ENCODE data around the gene ZSCAN31. TPM values are rescaled to one million over a fixed set of nuclear protein-coding genes. Genes with fewer than 3 reads are reported as not detected.

Gene ZSCAN31
- 11.3 TPM for total RNA-seq

- DNase-seq (ENCODE audit: extremely low spot score in 2 of 2) = peak in 1 of 2 donors; percentile 99
- Histone ChIP-seq H3K27me3 (no peaks in the 10 kb centered on the region), H3K36me3 (no peaks in the 10 kb centered on the region), H3K27ac (peak within 1 kb of the TSS; percentile 97), H3K4me3 (peak within 1 kb of the TSS; percentile 68 to 73), H3K9me3 (no peaks in the 10 kb centered on the region), H3K4me1 (peaks cover 18% of the 10 kb centered on the region)
- TF ChIP-seq POLR2A (IDR thresholded peaks at IDR 0.05) = peak in 1 of 2 donors; percentile 60
- TF ChIP-seq POLR2AphosphoS5 (IDR thresholded peaks at IDR 0.05; ENCODE audit: insufficient read depth in 1 of 2, low read depth in 1 of 2) = peak; percentile 89 to 96
- TF ChIP-seq CTCF (IDR thresholded peaks at IDR 0.05) = peak in 1 of 3 experiments; percentile 18
- intact Hi-C loops (cut with DNase I) = no loop called here
Measured at GRCh38 chr6:28335564-28336283, at the start of gene ZSCAN31. Gene ZSCAN31 (minus strand): TSS chr6:28336148. CDS start chr6:28329683, 6,465 bp downstream.

- intact Hi-C loops (cut with DNase I) = no loop called here
- peaks cover 8% of the 10 kb centered on the region for H3K4me1 ChIP-seq
Measured at GRCh38 chr6:28384143-28384533, 48.2 kb upstream of the ZSCAN31 start.

DNA sequence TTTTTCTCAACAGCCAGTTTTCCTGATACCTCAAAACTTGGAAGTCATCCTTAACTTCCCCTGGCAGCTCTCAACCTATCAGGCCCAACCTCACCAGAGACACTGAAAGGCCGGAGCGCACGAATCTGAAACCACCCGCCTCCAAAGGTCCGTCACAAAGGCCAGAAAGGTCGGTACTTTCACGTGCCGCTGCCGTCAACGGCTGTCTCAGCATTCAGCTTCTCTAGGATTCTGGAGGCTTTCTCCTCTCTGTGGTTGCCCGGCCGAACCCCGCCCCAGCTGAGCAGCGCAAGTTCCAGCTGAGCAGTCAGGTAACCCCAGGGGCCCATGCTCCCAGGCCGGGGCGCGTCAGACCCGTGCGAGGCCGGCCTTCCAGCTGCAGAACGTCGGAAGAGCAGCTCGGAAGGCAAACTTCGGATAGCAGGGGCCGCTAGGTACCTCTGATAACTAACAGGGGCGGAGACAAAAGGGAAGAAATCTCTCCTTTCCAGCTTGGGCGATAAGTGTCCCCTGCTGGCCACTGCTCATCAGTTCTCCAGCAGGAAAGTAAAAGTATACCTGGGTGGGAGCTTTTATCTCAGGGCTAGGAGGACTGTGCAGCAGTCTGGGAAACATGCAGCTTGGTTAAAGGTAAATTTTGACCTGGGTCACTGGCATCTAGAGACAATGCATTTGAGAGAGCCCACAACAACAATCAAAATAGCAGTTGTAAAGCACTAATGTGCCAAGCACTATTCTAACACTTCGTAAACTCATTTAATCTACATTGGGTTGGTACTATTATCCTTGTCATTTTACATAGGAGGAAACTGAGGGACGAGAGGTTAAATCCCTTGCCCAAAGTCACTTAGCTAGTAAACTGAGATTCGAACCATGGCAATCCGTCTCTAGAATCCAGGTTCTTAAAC lies 47.5 kb upstream of the ZSCAN31 start:
- peaks cover 0 to 26% of the 10 kb centered on the region in 2 donors for H3K36me3 ChIP-seq
- peak overlapping the region; percentile 42 to 49 for H3K4me3 ChIP-seq
- peak overlapping the region; percentile 58 for H3K27ac ChIP-seq
- intact Hi-C loops (cut with DNase I) = no loop called here
- H3K9me3 ChIP-seq = no peaks in the 10 kb centered on the region
- H3K4me1 ChIP-seq = peaks cover 8% of the 10 kb centered on the region
- DNase-seq (ENCODE audit: extremely low spot score in 2 of 2) = no peak
- TF ChIP-seq CTCF (IDR thresholded peaks at IDR 0.05) (peak in 1 of 3 experiments; percentile 21), POLR2A (IDR thresholded peaks at IDR 0.05) (no peak), POLR2AphosphoS5 (IDR thresholded peaks at IDR 0.05; ENCODE audit: insufficient read depth in 1 of 2, low read depth in 1 of 2) (peak; percentile 66 to 77)
- H3K27me3 ChIP-seq = no peaks in the 10 kb centered on the region

More at GRCh38 chr6:28384143-28384533, 48.2 kb upstream of the ZSCAN31 start:
- no peak overlapping the region for H3K4me3 ChIP-seq
- DNase-seq (ENCODE audit: extremely low spot score in 2 of 2) = no peak
- no peak for TF ChIP-seq CTCF (IDR thresholded peaks at IDR 0.05)
- no peak for TF ChIP-seq POLR2AphosphoS5 (IDR thresholded peaks at IDR 0.05; ENCODE audit: insufficient read depth in 1 of 2, low read depth in 1 of 2)
- TF ChIP-seq POLR2A (IDR thresholded peaks at IDR 0.05) = no peak
- no peak overlapping the region for H3K27ac ChIP-seq
- H3K36me3 ChIP-seq = peaks cover 0 to 32% of the 10 kb centered on the region in 2 donors
- H3K9me3 ChIP-seq = no peaks in the 10 kb centered on the region
- H3K27me3 ChIP-seq = no peaks in the 10 kb centered on the region

- intact Hi-C loops (cut with DNase I) = no loop called here
- no peaks in the 10 kb centered on the region for H3K9me3 ChIP-seq
- DNase-seq (ENCODE audit: extremely low spot score in 2 of 2) = no peak
- H3K36me3 ChIP-seq = peaks cover 0 to 25% of the 10 kb centered on the region in 2 donors
- H3K4me3 ChIP-seq = no peak overlapping the region
- H3K27me3 ChIP-seq = no peaks in the 10 kb centered on the region
- no peak for TF ChIP-seq POLR2A (IDR thresholded peaks at IDR 0.05)
- no peak for TF ChIP-seq POLR2AphosphoS5 (IDR thresholded peaks at IDR 0.05; ENCODE audit: insufficient read depth in 1 of 2, low read depth in 1 of 2)
- no peak for TF ChIP-seq CTCF (IDR thresholded peaks at IDR 0.05)
- H3K27ac ChIP-seq = no peak overlapping the region
- H3K4me1 ChIP-seq = peaks cover 8% of the 10 kb centered on the region
Measured at GRCh38 chr6:28380381-28380780, 44.4 kb upstream of the ZSCAN31 start.

Data from vagina (tissue), 2 donors.